Loucy (cell line): ENCODE results near the gene SCARB1.
"Not testable (repeated sequence)": the region's sequence is repeated elsewhere in the genome, so short reads cannot be mapped to it uniquely, and the experiment has no call there.

Experiments used
- H2AFZ ChIP-seq: fragments of 200-600 bp; sonication (generic); 2 replicates; pipeline ENCODE4 v1.6.0; 2016; ENCODE audit warnings: antibody characterized with exemption, mild to moderate bottlenecking, low read length, moderate library complexity
- H3F3A ChIP-seq: fragments of 200-600 bp; 2 replicates; pipeline ENCODE4 v1.6.0; 2016; ENCODE audit warnings: antibody characterized with exemption, low read depth, mild to moderate bottlenecking
- H3K27me3 ChIP-seq: fragments of 200-600 bp; sonication (generic); 2 replicates; pipeline ENCODE4 v1.6.1; 2014; ENCODE audit warnings: low read length, mild to moderate bottlenecking; ENCODE audit not compliant: insufficient read depth, poor library complexity, severe bottlenecking
- H3K36me3 ChIP-seq: fragments of 200-600 bp; sonication (generic); 2 replicates; pipeline ENCODE4 v1.6.1; 2016; ENCODE audit warnings: low read length; ENCODE audit not compliant: insufficient read depth
- H3K4me1 ChIP-seq: fragments of 200-600 bp; sonication (generic); 2 replicates; pipeline ENCODE4 v1.5.1; 2014; ENCODE audit warnings: low read length, mild to moderate bottlenecking; ENCODE audit not compliant: insufficient read depth, poor library complexity, severe bottlenecking
- H3K4me2 ChIP-seq: fragments of 200-600 bp; sonication (generic); 2 replicates; pipeline ENCODE4 v1.6.0; 2014; ENCODE audit warnings: antibody characterized with exemption, low read length, low read depth, mild to moderate bottlenecking; ENCODE audit not compliant: poor library complexity, severe bottlenecking
- H3K4me3 ChIP-seq: fragments of 200-600 bp; sonication (generic); 2 replicates; pipeline ENCODE4 v1.5.1; 2014; ENCODE audit warnings: low read length, mild to moderate bottlenecking, mixed read lengths; ENCODE audit not compliant: poor library complexity, severe bottlenecking
- H3K79me2 ChIP-seq: fragments of 200-600 bp; sonication (generic); 2 replicates; pipeline ENCODE4 v1.6.1; 2014; ENCODE audit warnings: low read length; ENCODE audit not compliant: insufficient read depth
- H3K9ac ChIP-seq: fragments of 200-600 bp; sonication (generic); 2 replicates; pipeline ENCODE4 v1.6.0; 2014; ENCODE audit warnings: mild to moderate bottlenecking, low read depth, low read length, moderate library complexity; ENCODE audit not compliant: poor library complexity, severe bottlenecking
- H3K9me2 ChIP-seq: fragments of 200-600 bp; sonication (generic); replicated peaks from 2 replicates; pipeline ENCODE4 v1.6.1; 2016; ENCODE audit warnings: low read depth, low read length, mixed read lengths
- H3K9me3 ChIP-seq: fragments of 200-600 bp; sonication (generic); 2 replicates; pipeline ENCODE4 v1.6.1; 2014; ENCODE audit warnings: mild to moderate bottlenecking, antibody characterized with exemption, low read length, low read depth; ENCODE audit not compliant: insufficient read depth
- H4K20me1 ChIP-seq: fragments of 200-600 bp; sonication (generic); 2 replicates; pipeline ENCODE4 v1.6.0; 2014; ENCODE audit warnings: antibody characterized with exemption, low read length, mild to moderate bottlenecking; ENCODE audit not compliant: insufficient read depth, poor library complexity, severe bottlenecking
- EZH2phosphoT487 ChIP-seq: fragments of 200-600 bp; IDR thresholded peaks from 2 replicates; pipeline ENCODE4 v1.6.1; 2018; ENCODE audit warnings: antibody characterized with exemption, mild to moderate bottlenecking, moderate library complexity, borderline replicate concordance
- TF ChIP-seq, protein P1 (sequence below): fragments of 200-600 bp; sonication (generic); conservative IDR thresholded peaks from 2 replicates; pipeline ENCODE4 v1.5.1; 2014; ENCODE audit warnings: mild to moderate bottlenecking, antibody characterized with exemption, low read length

Gene SCARB1

DNA sequence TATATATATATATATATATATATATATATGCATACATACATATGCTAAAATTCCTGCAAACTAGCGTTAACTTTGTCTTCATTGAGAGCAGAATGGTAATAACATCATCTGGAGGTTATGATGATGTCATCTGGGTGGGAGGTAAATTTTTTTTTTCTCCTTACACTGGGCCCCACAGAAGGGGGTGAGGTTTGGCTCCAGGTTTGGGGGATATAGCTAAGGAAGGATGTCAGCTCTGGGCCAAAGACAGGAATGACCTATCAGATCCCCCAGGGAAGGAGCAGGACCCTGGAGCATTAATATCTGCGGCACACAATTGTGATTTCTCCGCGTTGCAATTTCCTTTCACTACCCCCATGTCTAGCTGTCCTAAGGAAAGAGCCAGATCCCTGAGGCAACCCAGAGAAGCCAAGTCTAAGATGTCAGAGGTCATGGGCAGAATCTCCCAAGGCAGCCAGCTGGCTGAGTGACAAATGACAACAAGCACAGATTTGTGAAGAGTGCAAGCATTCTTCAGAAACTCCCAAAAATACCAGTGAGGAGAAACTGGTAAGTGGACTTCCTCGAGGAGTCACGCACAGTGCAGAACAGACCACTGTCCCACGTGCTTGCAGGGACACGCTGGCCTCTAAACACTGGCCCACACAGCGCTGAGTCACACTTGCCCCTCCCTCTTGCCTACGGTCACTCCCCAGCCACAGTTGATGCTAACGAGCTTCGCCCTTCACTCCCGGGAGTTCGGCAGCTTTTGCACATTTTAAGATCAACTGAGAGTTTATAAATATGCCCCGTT is 40.8 kb upstream of the SCARB1 start:
- Histone ChIP-seq H3K9me2 (no peaks in the 10 kb centered on the region), H3K36me3 (no peaks in the 10 kb centered on the region), H3F3A (no peaks in the 10 kb centered on the region), H3K79me2 (peaks cover under 1% of the 10 kb centered on the region; the same call in 1 of the 2 replicates), H4K20me1 (no peaks in the 10 kb centered on the region), H3K9me3 (no peaks in the 10 kb centered on the region), H3K9ac (no peak overlapping the region), H3K4me3 (no peak overlapping the region), H3K4me1 (no peaks in the 10 kb centered on the region), H2AFZ (no peak overlapping the region), H3K4me2 (no peak overlapping the region), H3K27me3 (no peaks in the 10 kb centered on the region)
- TF ChIP-seq, protein P1, sequence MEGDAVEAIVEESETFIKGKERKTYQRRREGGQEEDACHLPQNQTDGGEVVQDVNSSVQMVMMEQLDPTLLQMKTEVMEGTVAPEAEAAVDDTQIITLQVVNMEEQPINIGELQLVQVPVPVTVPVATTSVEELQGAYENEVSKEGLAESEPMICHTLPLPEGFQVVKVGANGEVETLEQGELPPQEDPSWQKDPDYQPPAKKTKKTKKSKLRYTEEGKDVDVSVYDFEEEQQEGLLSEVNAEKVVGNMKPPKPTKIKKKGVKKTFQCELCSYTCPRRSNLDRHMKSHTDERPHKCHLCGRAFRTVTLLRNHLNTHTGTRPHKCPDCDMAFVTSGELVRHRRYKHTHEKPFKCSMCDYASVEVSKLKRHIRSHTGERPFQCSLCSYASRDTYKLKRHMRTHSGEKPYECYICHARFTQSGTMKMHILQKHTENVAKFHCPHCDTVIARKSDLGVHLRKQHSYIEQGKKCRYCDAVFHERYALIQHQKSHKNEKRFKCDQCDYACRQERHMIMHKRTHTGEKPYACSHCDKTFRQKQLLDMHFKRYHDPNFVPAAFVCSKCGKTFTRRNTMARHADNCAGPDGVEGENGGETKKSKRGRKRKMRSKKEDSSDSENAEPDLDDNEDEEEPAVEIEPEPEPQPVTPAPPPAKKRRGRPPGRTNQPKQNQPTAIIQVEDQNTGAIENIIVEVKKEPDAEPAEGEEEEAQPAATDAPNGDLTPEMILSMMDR = no peak
- no peak for TF ChIP-seq EZH2phosphoT487

DNA sequence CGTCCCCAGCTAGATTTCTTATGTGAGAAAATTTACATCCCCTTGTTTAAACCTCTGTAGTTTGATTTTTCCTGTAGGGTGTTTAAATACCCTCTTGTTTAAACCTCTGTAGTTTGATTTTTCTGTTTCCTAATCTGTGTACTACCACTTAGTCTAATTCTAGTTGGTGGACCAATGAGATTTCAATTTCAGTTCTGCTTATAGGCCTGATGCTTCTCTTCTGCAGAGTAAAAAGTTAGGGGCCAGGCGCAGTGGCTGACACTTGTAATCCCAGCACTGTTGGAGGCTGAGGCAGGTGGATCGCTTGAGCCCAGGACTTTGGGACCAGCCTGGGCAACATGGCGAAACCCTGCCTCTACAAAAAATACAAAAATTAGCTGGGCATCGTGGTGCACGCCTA is 39.3 kb upstream of the SCARB1 start:
- Histone ChIP-seq H4K20me1 (no peaks in the 10 kb centered on the region), H3K9me3 (no peaks in the 10 kb centered on the region), H3K27me3 (no peaks in the 10 kb centered on the region), H3K9ac (no peak overlapping the region), H3K9me2 (no peaks in the 10 kb centered on the region), H2AFZ (no peak overlapping the region), H3K79me2 (no peaks in the 10 kb centered on the region), H3K4me2 (no peak overlapping the region), H3K36me3 (no peaks in the 10 kb centered on the region), H3F3A (no peaks in the 10 kb centered on the region), H3K4me1 (peaks cover 4% of the 10 kb centered on the region), H3K4me3 (no peak overlapping the region)
- TF ChIP-seq, protein P1 = no peak
- no peak for TF ChIP-seq EZH2phosphoT487

DNA sequence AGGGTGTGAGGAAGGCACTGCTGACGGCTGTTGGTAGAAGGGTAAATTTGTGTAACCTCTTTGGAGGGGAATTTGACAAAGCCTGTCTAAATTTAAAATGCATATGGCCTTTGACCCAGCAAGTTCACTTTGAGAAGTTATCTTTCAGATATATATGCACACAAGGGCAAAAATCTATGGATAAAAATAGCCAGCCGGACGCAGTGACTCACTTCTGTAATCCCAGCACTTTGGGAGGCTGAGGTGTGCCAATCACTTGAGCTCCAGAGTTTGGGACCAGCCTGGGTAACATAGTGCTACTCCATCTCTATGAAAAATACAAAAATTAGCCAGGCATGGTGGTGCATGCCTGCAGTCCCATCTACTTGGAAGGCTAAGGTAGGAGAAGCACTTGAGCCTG is 37.3 kb upstream of the SCARB1 start:
- Histone ChIP-seq H3K79me2 (no peaks in the 10 kb centered on the region), H3K9me2 (no peaks in the 10 kb centered on the region), H3K4me1 (peaks cover 4% of the 10 kb centered on the region), H3K36me3 (no peaks in the 10 kb centered on the region), H3K4me2 (no peak overlapping the region), H3K9ac (no peak overlapping the region), H3F3A (no peaks in the 10 kb centered on the region), H3K4me3 (no peak overlapping the region), H4K20me1 (no peaks in the 10 kb centered on the region), H2AFZ (no peak overlapping the region), H3K9me3 (no peaks in the 10 kb centered on the region), H3K27me3 (no peaks in the 10 kb centered on the region)
- TF ChIP-seq EZH2phosphoT487 = no peak
- TF ChIP-seq, protein P1 = no peak

DNA sequence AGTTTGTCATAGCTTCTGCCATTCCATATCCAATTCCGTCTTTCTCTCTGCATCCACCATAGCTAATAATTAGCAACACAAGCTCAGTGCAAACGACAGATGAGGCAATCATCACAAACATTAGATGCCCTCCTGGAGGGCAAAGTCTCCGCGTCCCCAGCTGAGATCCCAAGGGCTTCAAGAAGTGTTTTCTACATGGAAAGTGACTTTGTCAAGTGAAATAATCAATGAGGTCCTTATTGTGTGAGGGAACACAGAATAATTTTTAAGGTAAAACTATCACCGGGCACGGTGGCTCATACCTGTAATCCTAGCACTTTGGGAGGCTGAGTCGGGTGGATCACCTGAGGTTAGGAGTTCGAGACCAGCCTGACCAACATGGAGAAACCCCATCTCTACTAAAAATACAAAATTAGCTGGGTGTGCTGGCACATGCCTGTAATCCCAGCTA is 36.7 kb upstream of the SCARB1 start:
- not testable (repeated sequence) for H3F3A ChIP-seq, H3K9me3 ChIP-seq, H3K4me2 ChIP-seq, H3K79me2 ChIP-seq, H3K9me2 ChIP-seq, H2AFZ ChIP-seq, H3K36me3 ChIP-seq, H3K4me3 ChIP-seq, H3K27me3 ChIP-seq, H3K9ac ChIP-seq, H4K20me1 ChIP-seq, H3K4me1 ChIP-seq
